GM18951 (cell line): ENCODE results near the gene OR5C1.

Experiments
- POLR2A ChIP-seq: IDR thresholded peaks from 4 replicates; pipeline ENCODE4 v1.6.1; 2011; ENCODE audit warnings: mild to moderate bottlenecking; ENCODE audit not compliant: insufficient read length, insufficient read depth; ENCODE audit errors: extremely low read depth
- in situ Hi-C: fragments of 300-500 bp; cut with MboI; formaldehyde crosslinking; loops from one replicate; pipeline ENCODE4 v1.12.0; 2022; ENCODE audit warnings: low sequenced_read_pairs, mixed read lengths, inconsistent platforms; ENCODE audit not compliant: unreplicated experiment

Gene OR5C1

GRCh38 chr9:122797316-122798063 lies 8.8 kb downstream of the OR5C1 start:
- in situ Hi-C loops: no loop called here
- TF ChIP-seq POLR2A: no peak

GRCh38 chr9:122800066-122801060 lies 11.6 kb downstream of the OR5C1 start, which contains the start of gene OR1K1:
Gene OR1K1, plus strand, starts transcription at chr9:122800123. Its CDS starts 0 bp downstream, at chr9:122800123.
- no peak for TF ChIP-seq POLR2A
- in situ Hi-C loops: loop anchor here (10.0 to 25.0 kb wide), 2 partner anchors 336 to 688 kb away; no protein-coding TSS in a partner anchor

GRCh38 chr9:122806661-122807060 lies 17.9 kb downstream of the OR5C1 start:
- in situ Hi-C loops: loop anchor here (10.0 to 25.0 kb wide), 2 partner anchors 342 to 694 kb away; no protein-coding TSS in a partner anchor
- no peak for TF ChIP-seq POLR2A

- no peak for TF ChIP-seq POLR2A
- in situ Hi-C loops: loop anchor here (10.0 to 25.0 kb wide), 2 partner anchors 343 to 695 kb away; no protein-coding TSS in a partner anchor
Measured at GRCh38 chr9:122807271-122807900, 18.7 kb downstream of the OR5C1 start.

- no peak for TF ChIP-seq POLR2A
- in situ Hi-C loops: loop anchor here (10.0 to 25.0 kb wide), 2 partner anchors 343 to 696 kb away; no protein-coding TSS in a partner anchor
Measured at GRCh38 chr9:122808141-122808540, 19.4 kb downstream of the OR5C1 start.

- in situ Hi-C loops: loop anchor here (10.0 to 25.0 kb wide), 2 partner anchors 344 to 697 kb away; no protein-coding TSS in a partner anchor
Measured at GRCh38 chr9:122809261-122809660, 20.5 kb downstream of the OR5C1 start.

GRCh38 chr9:122810306-122810946 lies 21.7 kb downstream of the OR5C1 start:
- in situ Hi-C loops: loop anchor here (25.0 kb wide), 1 partner anchor 698 kb away; no protein-coding TSS in a partner anchor
- TF ChIP-seq POLR2A: no peak

GRCh38 chr9:122812736-122813135 lies 24.0 kb downstream of the OR5C1 start:
- in situ Hi-C loops: loop anchor here (25.0 kb wide), 1 partner anchor 700 kb away; no protein-coding TSS in a partner anchor

GRCh38 chr9:122814545-122814944 lies 25.8 kb downstream of the OR5C1 start:
- in situ Hi-C loops: loop anchor here (25.0 kb wide), 1 partner anchor 702 kb away; no protein-coding TSS in a partner anchor
- TF ChIP-seq POLR2A: no peak

More at GRCh38 chr9:122812736-122813135, 24.0 kb downstream of the OR5C1 start:
- TF ChIP-seq POLR2A: no peak

GRCh38 chr9:122815544-122815943 lies 26.8 kb downstream of the OR5C1 start:
- in situ Hi-C loops: loop anchor here (25.0 kb wide), 1 partner anchor 703 kb away; no protein-coding TSS in a partner anchor
- TF ChIP-seq POLR2A: no peak

- TF ChIP-seq POLR2A: no peak
- in situ Hi-C loops: loop anchor here (25.0 kb wide), 1 partner anchor 704 kb away; no protein-coding TSS in a partner anchor
Measured at GRCh38 chr9:122816163-122816867, 27.6 kb downstream of the OR5C1 start.

GRCh38 chr9:122819326-122819725 lies 30.6 kb downstream of the OR5C1 start:
- in situ Hi-C loops: loop anchor here (25.0 kb wide), 1 partner anchor 707 kb away; no protein-coding TSS in a partner anchor
- no peak for TF ChIP-seq POLR2A
